ENCODE measurements around the gene ARFGAP1. TPM values are rescaled to one million over a fixed set of nuclear protein-coding genes. Genes with fewer than 3 reads are reported as not detected.

ARFGAP1 gene
- total RNA-seq, 1 donor from 2014 or later, result 220 TPM

- Histone ChIP-seq H3K9me3 (ENCODE audit: insufficient read depth, low read depth, low read length) (no peaks in the 10 kb centered on the region), H3K27ac (ENCODE audit: low read depth, low read length) (no peak overlapping the region), H3K79me2 (ENCODE audit: insufficient read depth, low read length) (no peaks in the 10 kb centered on the region), H3K36me3 (ENCODE audit: insufficient read depth, low read length) (peaks cover 2% of the 10 kb centered on the region), H3K4me2 (ENCODE audit: low read length) (no peak overlapping the region), H4K20me1 (ENCODE audit: insufficient read depth, low read length) (peaks cover 68% of the 10 kb centered on the region), H2AFZ (ENCODE audit: low read depth, low read length) (no peak overlapping the region), H3K4me1 (ENCODE audit: insufficient read depth, low read length) (no peaks in the 10 kb centered on the region), H3K9ac (ENCODE audit: low read length) (no peak overlapping the region), H3K4me3 (ENCODE audit: insufficient read depth, low read depth, low read length) (no peak overlapping the region), H3K27me3 (ENCODE audit: insufficient read depth, low read length) (peaks cover 2% of the 10 kb centered on the region)
- Mint-ChIP-seq H3K27ac (ENCODE audit: unreplicated experiment) (peak overlapping the region; percentile 58), H3K9me3 (ENCODE audit: unreplicated experiment) (no peaks in the 10 kb centered on the region), H3K4me1 (ENCODE audit: low read depth, unreplicated experiment) (peaks cover 5% of the 10 kb centered on the region), H3K4me3 (ENCODE audit: unreplicated experiment) (no peak overlapping the region), H3K27me3 (ENCODE audit: low read depth, unreplicated experiment) (no peaks in the 10 kb centered on the region), H3K36me3 (ENCODE audit: low read depth, unreplicated experiment) (peaks cover 3% of the 10 kb centered on the region)
- DNase-seq (ENCODE audit: low read depth) (no peak), FAIRE-seq (no peak)
- TF ChIP-seq CTCF (IDR thresholded peaks at IDR 0.05; ENCODE audit: insufficient read depth, low read depth, low read length) (no peak), EZH2 (IDR thresholded peaks at IDR 0.05; ENCODE audit: insufficient read depth, low read length) (no peak)
Measured at GRCh38 chr20:63290136-63290676, 17.6 kb downstream of the ARFGAP1 start.

- Mint-ChIP-seq H3K36me3 (ENCODE audit: low read depth, unreplicated experiment) (peaks cover 1% of the 10 kb centered on the region), H3K9me3 (ENCODE audit: unreplicated experiment) (no peaks in the 10 kb centered on the region), H3K4me3 (ENCODE audit: unreplicated experiment) (no peak overlapping the region), H3K4me1 (ENCODE audit: low read depth, unreplicated experiment) (peaks cover 5% of the 10 kb centered on the region), H3K27ac (ENCODE audit: unreplicated experiment) (no peak overlapping the region), H3K27me3 (ENCODE audit: low read depth, unreplicated experiment) (no peaks in the 10 kb centered on the region)
- no peaks in the 10 kb centered on the region for H3K79me2 ChIP-seq (ENCODE audit: insufficient read depth, low read length)
- H3K9ac ChIP-seq (ENCODE audit: low read length), result no peak overlapping the region
- no peaks in the 10 kb centered on the region for H3K9me3 ChIP-seq (ENCODE audit: insufficient read depth, low read depth, low read length)
- H3K4me2 ChIP-seq (ENCODE audit: low read length), result no peak overlapping the region
- no peak overlapping the region for H2AFZ ChIP-seq (ENCODE audit: low read depth, low read length)
- peaks cover 2% of the 10 kb centered on the region for H3K36me3 ChIP-seq (ENCODE audit: insufficient read depth, low read length)
- no peak overlapping the region for H3K4me3 ChIP-seq (ENCODE audit: insufficient read depth, low read depth, low read length)
- DNase-seq (ENCODE audit: low read depth) (peak; percentile 20), FAIRE-seq (no peak)
- no peaks in the 10 kb centered on the region for H3K4me1 ChIP-seq (ENCODE audit: insufficient read depth, low read length)
- H3K27me3 ChIP-seq (ENCODE audit: insufficient read depth, low read length), result peaks cover 9% of the 10 kb centered on the region
- H3K27ac ChIP-seq (ENCODE audit: low read depth, low read length), result no peak overlapping the region
- peak; percentile 35 for TF ChIP-seq CTCF (IDR thresholded peaks at IDR 0.05; ENCODE audit: insufficient read depth, low read depth, low read length)
- no peak for TF ChIP-seq EZH2 (IDR thresholded peaks at IDR 0.05; ENCODE audit: insufficient read depth, low read length)
- peaks cover 61% of the 10 kb centered on the region for H4K20me1 ChIP-seq (ENCODE audit: insufficient read depth, low read length)
Measured at GRCh38 chr20:63290677-63291472, 18.3 kb downstream of the ARFGAP1 start.

GRCh38 chr20:63291811-63292210, 19.2 kb downstream of the ARFGAP1 start:
- H3K4me3 Mint-ChIP-seq (ENCODE audit: unreplicated experiment), result no peak overlapping the region
- TF ChIP-seq EZH2 (IDR thresholded peaks at IDR 0.05; ENCODE audit: insufficient read depth, low read length) (no peak), CTCF (IDR thresholded peaks at IDR 0.05; ENCODE audit: insufficient read depth, low read depth, low read length) (no peak)
- no peaks in the 10 kb centered on the region for H3K9me3 Mint-ChIP-seq (ENCODE audit: unreplicated experiment)
- H3K4me1 Mint-ChIP-seq (ENCODE audit: low read depth, unreplicated experiment), result peaks cover 5% of the 10 kb centered on the region
- H3K27me3 Mint-ChIP-seq (ENCODE audit: low read depth, unreplicated experiment), result no peaks in the 10 kb centered on the region
- no peak overlapping the region for H3K9ac ChIP-seq (ENCODE audit: low read length)
- H4K20me1 ChIP-seq (ENCODE audit: insufficient read depth, low read length), result peaks cover 56% of the 10 kb centered on the region
- no peak overlapping the region for H3K27ac ChIP-seq (ENCODE audit: low read depth, low read length)
- no peak for FAIRE-seq
- H3K27ac Mint-ChIP-seq (ENCODE audit: unreplicated experiment), result peak overlapping the region; percentile 62
- H2AFZ ChIP-seq (ENCODE audit: low read depth, low read length), result no peak overlapping the region
- no peak overlapping the region for H3K4me2 ChIP-seq (ENCODE audit: low read length)
- no peak overlapping the region for H3K4me3 ChIP-seq (ENCODE audit: insufficient read depth, low read depth, low read length)
- no peaks in the 10 kb centered on the region for H3K79me2 ChIP-seq (ENCODE audit: insufficient read depth, low read length)
- H3K27me3 ChIP-seq (ENCODE audit: insufficient read depth, low read length), result peaks cover 16% of the 10 kb centered on the region
- DNase-seq (ENCODE audit: low read depth), result no peak
- peaks cover 2% of the 10 kb centered on the region for H3K36me3 ChIP-seq (ENCODE audit: insufficient read depth, low read length)
- no peaks in the 10 kb centered on the region for H3K36me3 Mint-ChIP-seq (ENCODE audit: low read depth, unreplicated experiment)
- H3K4me1 ChIP-seq (ENCODE audit: insufficient read depth, low read length), result no peaks in the 10 kb centered on the region
- H3K9me3 ChIP-seq (ENCODE audit: insufficient read depth, low read depth, low read length), result no peaks in the 10 kb centered on the region
